Activated T-cell treated with anti-CD3 and anti-CD28 coated beads, Interleukin-2, amount 50 U/mL, for 72 hours (primary cell): ENCODE measurements around the gene MLLT1. TPM values are rescaled to one million over a fixed set of nuclear protein-coding genes. Genes with fewer than 3 reads are reported as not detected.
A peak's percentile ranks its signal among the peaks of the same experiment; 100 is the strongest.
"Not testable (repeated sequence)": the region's sequence is repeated elsewhere in the genome, so short reads cannot be mapped to it uniquely, and the experiment has no call there.

Experiments
- ATAC-seq, 2 donors: fragments of 150-1000 bp; cut with Tn5 transposase; replicated peaks in 1 of 2; 2 replicates each; pipeline ENCODE4 v1.10.0; 2021; ENCODE audit warnings: moderate library complexity in 2 of 2, mild to moderate bottlenecking in 1 of 2
- DNase-seq, 2 donors: peaks; one replicate each; pipeline ENCODE4 v3.0.0; 2021 to 2022; ENCODE audit warnings: mixed read lengths in 1 of 2
- H3K27ac Mint-ChIP-seq: one replicate; pipeline ENCODE4 v1.8.0; 2022; ENCODE audit warnings: mild to moderate bottlenecking, moderate library complexity, mixed read lengths
- H3K27me3 Mint-ChIP-seq: one replicate; pipeline ENCODE4 v1.8.0; 2022; ENCODE audit warnings: low read depth, mixed read lengths
- H3K36me3 Mint-ChIP-seq, 2 donors: one replicate each; pipeline ENCODE4 v1.8.0; 2022; ENCODE audit warnings: mixed read lengths in 2 of 2, mild to moderate bottlenecking in 1 of 2; ENCODE audit not compliant: insufficient read depth in 2 of 2
- H3K4me1 Mint-ChIP-seq: one replicate; pipeline ENCODE4 v1.8.0; 2022; ENCODE audit warnings: low read depth, mixed read lengths
- H3K4me3 Mint-ChIP-seq, 2 donors: one replicate each; pipeline ENCODE4 v1.8.0; 2022; ENCODE audit warnings: mild to moderate bottlenecking in 2 of 2, mixed read lengths in 2 of 2, moderate library complexity in 2 of 2
- H3K9me3 Mint-ChIP-seq, 2 donors: one replicate each; pipeline ENCODE4 v1.8.0; 2022; ENCODE audit warnings: mixed read lengths in 2 of 2
- total RNA-seq, 2 donors: library from RNA; stranded (reverse); gene quantifications; one replicate each; pipeline ENCODE4 v1.2.3, GENCODE V29; 2022

Gene MLLT1
- total RNA-seq, 2 donors from 2014 or later, result 39.9 to 44.5 TPM

GRCh38 chr19:6288737-6289136 is 9.0 kb upstream of the MLLT1 start:
- Mint-ChIP-seq H3K9me3 (peaks cover 6 to 20% of the 10 kb centered on the region in 2 donors), H3K36me3 (peaks cover 24 to 27% of the 10 kb centered on the region in 2 donors), H3K27me3 (no peaks in the 10 kb centered on the region), H3K27ac (no peak overlapping the region), H3K4me3 (no peak overlapping the region), H3K4me1 (no peaks in the 10 kb centered on the region)
- ATAC-seq (no peak), DNase-seq (no peak)

- Mint-ChIP-seq H3K27me3 (no peaks in the 10 kb centered on the region), H3K27ac (no peak overlapping the region), H3K36me3 (peaks cover 21 to 23% of the 10 kb centered on the region in 2 donors), H3K4me1 (no peaks in the 10 kb centered on the region), H3K9me3 (peaks cover 6 to 17% of the 10 kb centered on the region in 2 donors), H3K4me3 (no peak overlapping the region)
- no peak for DNase-seq
- ATAC-seq, result no peak
Observed at GRCh38 chr19:6287269-6287885, 7.6 kb upstream of the MLLT1 start.

GRCh38 chr19:6286676-6287075 is 6.9 kb upstream of the MLLT1 start:
- H3K36me3 Mint-ChIP-seq, result peaks cover 16 to 18% of the 10 kb centered on the region in 2 donors
- ATAC-seq, result no peak
- no peak for DNase-seq
- no peak overlapping the region for H3K4me3 Mint-ChIP-seq
- no peaks in the 10 kb centered on the region for H3K27me3 Mint-ChIP-seq
- no peak overlapping the region for H3K27ac Mint-ChIP-seq
- H3K4me1 Mint-ChIP-seq, result no peaks in the 10 kb centered on the region
- H3K9me3 Mint-ChIP-seq, result peaks cover 6 to 15% of the 10 kb centered on the region in 2 donors

GRCh38 chr19:6282393-6282792 is 2.6 kb upstream of the MLLT1 start:
- not testable (repeated sequence) for H3K27ac Mint-ChIP-seq, ATAC-seq, H3K9me3 Mint-ChIP-seq, H3K27me3 Mint-ChIP-seq, H3K4me3 Mint-ChIP-seq, DNase-seq, H3K36me3 Mint-ChIP-seq
- peaks cover 18% of the 10 kb centered on the region for H3K4me1 Mint-ChIP-seq

- H3K36me3 Mint-ChIP-seq, result peaks cover 0 to 3% of the 10 kb centered on the region in 2 donors
- peaks cover 0 to 2% of the 10 kb centered on the region in 2 donors for H3K9me3 Mint-ChIP-seq
- no peaks in the 10 kb centered on the region for H3K27me3 Mint-ChIP-seq
- ATAC-seq (peak; percentile 57 to 62), DNase-seq (no peak)
- peaks cover 46% of the 10 kb centered on the region for H3K4me1 Mint-ChIP-seq
- peak overlapping the region in 1 of 2 donors; percentile 52 for H3K4me3 Mint-ChIP-seq
- no peak overlapping the region for H3K27ac Mint-ChIP-seq
Observed at GRCh38 chr19:6279620-6279930, 200 bp downstream of the MLLT1 start.

- peak overlapping the region; percentile 98 for H3K27ac Mint-ChIP-seq
- DNase-seq (peak in 1 of 2 donors; percentile 8), ATAC-seq (no peak)
- peaks cover 0 to 3% of the 10 kb centered on the region in 2 donors for H3K36me3 Mint-ChIP-seq
- H3K9me3 Mint-ChIP-seq, result peaks cover 0 to 2% of the 10 kb centered on the region in 2 donors
- H3K4me1 Mint-ChIP-seq, result peaks cover 49% of the 10 kb centered on the region
- no peaks in the 10 kb centered on the region for H3K27me3 Mint-ChIP-seq
- H3K4me3 Mint-ChIP-seq, result peak overlapping the region; percentile 90 to 97
Observed at GRCh38 chr19:6278740-6279619, 795 bp downstream of the MLLT1 start.

GRCh38 chr19:6278051-6278450 is 1.7 kb downstream of the MLLT1 start:
- DNase-seq (no peak), ATAC-seq (no peak)
- peaks cover 0 to 2% of the 10 kb centered on the region in 2 donors for H3K9me3 Mint-ChIP-seq
- H3K4me3 Mint-ChIP-seq, result peak overlapping the region; percentile 90 to 97
- H3K27ac Mint-ChIP-seq, result peak overlapping the region; percentile 98
- H3K27me3 Mint-ChIP-seq, result no peaks in the 10 kb centered on the region
- H3K36me3 Mint-ChIP-seq, result peaks cover 0 to 3% of the 10 kb centered on the region in 2 donors
- peaks cover 49% of the 10 kb centered on the region for H3K4me1 Mint-ChIP-seq

- peaks cover 0 to 3% of the 10 kb centered on the region in 2 donors for H3K36me3 Mint-ChIP-seq
- ATAC-seq, result no peak
- no peak overlapping the region for H3K4me3 Mint-ChIP-seq
- H3K9me3 Mint-ChIP-seq, result peaks cover 0 to 2% of the 10 kb centered on the region in 2 donors
- no peaks in the 10 kb centered on the region for H3K27me3 Mint-ChIP-seq
- DNase-seq, result no peak
- H3K27ac Mint-ChIP-seq, result no peak overlapping the region
- peaks cover 59% of the 10 kb centered on the region for H3K4me1 Mint-ChIP-seq
Observed at GRCh38 chr19:6276447-6276846, 3.3 kb downstream of the MLLT1 start.

- H3K9me3 Mint-ChIP-seq, result no peaks in the 10 kb centered on the region
- no peak overlapping the region for H3K4me3 Mint-ChIP-seq
- ATAC-seq (no peak), DNase-seq (no peak)
- H3K4me1 Mint-ChIP-seq, result peaks cover 59% of the 10 kb centered on the region
- H3K27ac Mint-ChIP-seq, result no peak overlapping the region
- H3K27me3 Mint-ChIP-seq, result no peaks in the 10 kb centered on the region
- H3K36me3 Mint-ChIP-seq, result peaks cover 4 to 6% of the 10 kb centered on the region in 2 donors
Observed at GRCh38 chr19:6275170-6275744, 4.5 kb downstream of the MLLT1 start.

GRCh38 chr19:6274756-6275155 is 5.0 kb downstream of the MLLT1 start:
- Mint-ChIP-seq H3K27ac (no peak overlapping the region), H3K36me3 (peaks cover 4 to 6% of the 10 kb centered on the region in 2 donors), H3K4me1 (peaks cover 59% of the 10 kb centered on the region), H3K9me3 (no peaks in the 10 kb centered on the region), H3K27me3 (no peaks in the 10 kb centered on the region), H3K4me3 (no peak overlapping the region)
- no peak for DNase-seq
- ATAC-seq, result no peak

- no peaks in the 10 kb centered on the region for H3K9me3 Mint-ChIP-seq
- DNase-seq, result no peak
- H3K36me3 Mint-ChIP-seq, result peaks cover 4% of the 10 kb centered on the region in 2 donors
- no peak overlapping the region for H3K27ac Mint-ChIP-seq
- no peak for ATAC-seq
- H3K27me3 Mint-ChIP-seq, result no peaks in the 10 kb centered on the region
- H3K4me1 Mint-ChIP-seq, result peaks cover 56% of the 10 kb centered on the region
- no peak overlapping the region for H3K4me3 Mint-ChIP-seq
Observed at GRCh38 chr19:6273701-6274601, 5.8 kb downstream of the MLLT1 start.

GRCh38 chr19:6272913-6273600 is 6.7 kb downstream of the MLLT1 start:
- H3K9me3 Mint-ChIP-seq, result no peaks in the 10 kb centered on the region
- H3K4me3 Mint-ChIP-seq, result no peak overlapping the region
- peaks cover 47% of the 10 kb centered on the region for H3K4me1 Mint-ChIP-seq
- no peak for ATAC-seq
- DNase-seq, result no peak
- H3K36me3 Mint-ChIP-seq, result peaks cover 3 to 4% of the 10 kb centered on the region in 2 donors
- H3K27me3 Mint-ChIP-seq, result no peaks in the 10 kb centered on the region
- no peak overlapping the region for H3K27ac Mint-ChIP-seq
